PC-3 (cell line): Measurements from ENCODE around the gene HADHB. TPM values are rescaled to one million over a fixed set of nuclear protein-coding genes. Genes with fewer than 3 reads are reported as not detected.

Source experiments
- ATAC-seq: fragments of 200-7000 bp; cut with Tn5 transposase; 2 replicates; pipeline ENCODE4 v1.9.1; 2020; ENCODE audit warnings: mild to moderate bottlenecking, moderate library complexity
- BruUV-seq: library from RNA; stranded (reverse); fragments of 400-500 nt; replicated peaks from 2 replicates; lab custom pipeline; 2021; lab: Mats Ljungman, UMichigan
- CTCF ChIA-PET: fragments of 300-600 bp; sonication (Branson Sonifier 250); formaldehyde crosslinking; loops from one replicate; lab custom pipeline; 2022; ENCODE audit warnings: antibody characterized with exemption; lab: Charles Lee
- POLR2A ChIA-PET: fragments of 300-600 bp; sonication (Branson Sonifier 250); formaldehyde crosslinking; loops from one replicate; lab custom pipeline; 2022; ENCODE audit warnings: antibody characterized with exemption; ENCODE audit not compliant: unreplicated experiment; lab: Charles Lee
- DNase-seq: peaks from one replicate; pipeline ENCODE4 v3.0.0-alpha.2; 2015
- H2AFZ ChIP-seq: fragments of 300-600 bp; sonication (generic); 2 replicates; pipeline ENCODE4 v1.6.0; 2016; ENCODE audit warnings: antibody characterized with exemption, low read length
- H3F3A ChIP-seq: fragments of 300-600 bp; sonication (generic); one replicate; pipeline ENCODE4 v1.6.0; 2017; ENCODE audit warnings: antibody characterized with exemption, low read length, control low read depth, mild to moderate bottlenecking; ENCODE audit not compliant: unreplicated experiment
- H3K27ac ChIP-seq: fragments of 300-600 bp; sonication (generic); 2 replicates; pipeline ENCODE4 v1.5.1; 2016; ENCODE audit warnings: mild to moderate bottlenecking, low read length
- H3K27me3 ChIP-seq: fragments of 300-600 bp; sonication (generic); 2 replicates; pipeline ENCODE4 v1.6.1; 2016; ENCODE audit warnings: low read length, mixed read lengths
- H3K36me3 ChIP-seq: fragments of 300-600 bp; sonication (generic); 2 replicates; pipeline ENCODE4 v1.6.1; 2016; ENCODE audit warnings: low read depth, mixed run types, low read length, mixed read lengths
- H3K4me1 ChIP-seq: fragments of 300-600 bp; sonication (generic); 2 replicates; pipeline ENCODE4 v1.5.1; 2016; ENCODE audit warnings: low read length; ENCODE audit not compliant: insufficient read depth
- H3K4me2 ChIP-seq: fragments of 300-600 bp; sonication (generic); 2 replicates; pipeline ENCODE4 v1.6.0; 2016; ENCODE audit warnings: low read length
- H3K4me3 ChIP-seq: fragments of 300-600 bp; sonication (generic); 2 replicates; pipeline ENCODE4 v1.5.1; 2016; ENCODE audit warnings: mild to moderate bottlenecking, low read length, mixed read lengths
- H3K79me2 ChIP-seq: fragments of 300-600 bp; sonication (generic); 2 replicates; pipeline ENCODE4 v1.6.1; 2017; ENCODE audit warnings: low read length, mixed read lengths
- H3K9ac ChIP-seq: fragments of 300-600 bp; sonication (generic); 2 replicates; pipeline ENCODE4 v1.6.0; 2016; ENCODE audit warnings: mild to moderate bottlenecking, low read length
- H3K9me2 ChIP-seq: fragments of 300-600 bp; sonication (generic); replicated peaks from 2 replicates; pipeline ENCODE4 v1.6.1; 2016; ENCODE audit warnings: mixed run types, low read length, mixed read lengths
- H3K9me3 ChIP-seq: fragments of 300-600 bp; sonication (generic); 2 replicates; pipeline ENCODE4 v1.6.1; 2016; ENCODE audit warnings: low read length, mixed read lengths
- H4K20me1 ChIP-seq: fragments of 300-600 bp; sonication (generic); 2 replicates; pipeline ENCODE4 v1.6.1; 2016; ENCODE audit warnings: low read length, mixed read lengths
- EZH2 ChIP-seq: fragments of 300-600 bp; sonication (generic); IDR thresholded peaks from one replicate; pipeline ENCODE4 v1.6.1; 2017; ENCODE audit warnings: antibody characterized with exemption, mild to moderate bottlenecking, low read length; ENCODE audit not compliant: unreplicated experiment
- EZH2phosphoT487 ChIP-seq: fragments of 300-600 bp; sonication (generic); IDR thresholded peaks from 2 replicates; pipeline ENCODE4 v1.6.1; 2018; ENCODE audit warnings: mild to moderate bottlenecking, antibody characterized with exemption, low read length, borderline replicate concordance
- intact Hi-C: fragments of 100-400 bp; cut with micrococcal nuclease; formaldehyde crosslinking; loops from 2 replicates; pipeline ENCODE4 v1.9.0; 2023
- total RNA-seq: library from RNA; depleted of rRNA; stranded (reverse); fragments of >200 nt; gene quantifications from 2 replicates; pipeline ENCODE4 v1.2.3, GENCODE V29; 2014
- TF ChIP-seq, protein P1 (sequence below): fragments of 300-600 bp; sonication (generic); conservative IDR thresholded peaks from 2 replicates; pipeline ENCODE4 v1.5.1; 2017; ENCODE audit warnings: antibody characterized with exemption, low read depth, mild to moderate bottlenecking, low read length

The HADHB gene
- total RNA-seq, 1 experiment from 2014 or later: 72.3 TPM

DNA sequence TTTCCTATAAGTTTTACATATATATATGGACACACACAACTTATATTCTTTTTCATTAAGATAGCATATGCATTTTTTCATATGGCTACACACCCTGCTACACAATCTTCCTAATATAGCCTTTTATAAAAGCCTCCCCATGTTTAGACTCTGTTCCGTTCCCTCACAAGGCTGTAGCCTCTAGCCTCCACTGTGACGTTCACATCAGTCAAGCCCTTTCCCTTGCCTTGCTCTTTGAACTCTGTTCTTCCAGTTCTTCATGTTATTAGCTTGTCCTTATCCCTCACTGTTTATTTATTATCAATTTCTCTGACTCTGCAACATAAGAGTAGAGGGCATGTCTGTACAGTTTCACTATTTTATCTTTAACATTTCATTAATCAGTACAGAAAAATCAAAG, 38.9 kb downstream of the HADHB start:
- H3K27ac ChIP-seq: peak overlapping the region; percentile 8; the same call in 1 of the 2 replicates
- no peaks in the 10 kb centered on the region for H3K9me3 ChIP-seq
- H3K9me2 ChIP-seq: no peaks in the 10 kb centered on the region
- ATAC-seq (no peak), DNase-seq (no peak)
- H4K20me1 ChIP-seq: no peaks in the 10 kb centered on the region
- no peaks in the 10 kb centered on the region for H3K79me2 ChIP-seq
- H3K36me3 ChIP-seq: peaks cover 30% of the 10 kb centered on the region; the same call in 1 of the 2 replicates
- H3F3A ChIP-seq: no peaks in the 10 kb centered on the region
- intact Hi-C loops: no loop called here
- peaks cover 10% of the 10 kb centered on the region for H3K4me1 ChIP-seq
- H3K9ac ChIP-seq: no peak overlapping the region
- CTCF ChIA-PET: interaction anchor here (0.6 kb wide), 1 partner anchor 11 kb away, joined by 4 read pairs; no protein-coding TSS in a partner anchor
- POLR2A ChIA-PET: no interaction called here
- H3K4me2 ChIP-seq: peak overlapping the region; percentile 1; the same call in 1 of the 2 replicates
- no peaks in the 10 kb centered on the region for H3K27me3 ChIP-seq
- H2AFZ ChIP-seq: no peak overlapping the region
- TF ChIP-seq EZH2phosphoT487 (no peak), EZH2 (no peak)
- TF ChIP-seq, protein P1, sequence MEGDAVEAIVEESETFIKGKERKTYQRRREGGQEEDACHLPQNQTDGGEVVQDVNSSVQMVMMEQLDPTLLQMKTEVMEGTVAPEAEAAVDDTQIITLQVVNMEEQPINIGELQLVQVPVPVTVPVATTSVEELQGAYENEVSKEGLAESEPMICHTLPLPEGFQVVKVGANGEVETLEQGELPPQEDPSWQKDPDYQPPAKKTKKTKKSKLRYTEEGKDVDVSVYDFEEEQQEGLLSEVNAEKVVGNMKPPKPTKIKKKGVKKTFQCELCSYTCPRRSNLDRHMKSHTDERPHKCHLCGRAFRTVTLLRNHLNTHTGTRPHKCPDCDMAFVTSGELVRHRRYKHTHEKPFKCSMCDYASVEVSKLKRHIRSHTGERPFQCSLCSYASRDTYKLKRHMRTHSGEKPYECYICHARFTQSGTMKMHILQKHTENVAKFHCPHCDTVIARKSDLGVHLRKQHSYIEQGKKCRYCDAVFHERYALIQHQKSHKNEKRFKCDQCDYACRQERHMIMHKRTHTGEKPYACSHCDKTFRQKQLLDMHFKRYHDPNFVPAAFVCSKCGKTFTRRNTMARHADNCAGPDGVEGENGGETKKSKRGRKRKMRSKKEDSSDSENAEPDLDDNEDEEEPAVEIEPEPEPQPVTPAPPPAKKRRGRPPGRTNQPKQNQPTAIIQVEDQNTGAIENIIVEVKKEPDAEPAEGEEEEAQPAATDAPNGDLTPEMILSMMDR: no peak
- no TSS peak for BruUV-seq
- no peak overlapping the region for H3K4me3 ChIP-seq

DNA sequence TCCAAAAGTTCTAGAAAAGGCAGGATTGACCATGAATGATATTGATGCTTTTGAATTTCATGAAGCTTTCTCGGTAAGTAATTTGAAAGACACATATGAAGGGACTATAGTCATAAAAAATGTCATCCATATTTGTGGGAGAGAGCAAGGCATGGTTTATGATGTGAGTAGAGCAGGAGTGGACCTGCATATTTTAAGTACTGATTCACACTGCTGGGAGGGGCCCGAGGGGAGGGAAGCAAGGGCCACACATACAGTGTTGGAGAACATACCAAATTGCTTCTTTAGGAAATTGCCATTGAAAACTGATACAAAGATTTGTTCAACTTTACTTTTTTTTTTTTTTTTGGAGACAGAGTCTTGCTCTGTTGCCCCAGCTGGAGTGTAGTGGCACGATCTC, 39.4 kb downstream of the HADHB start:
- POLR2A ChIA-PET: no interaction called here
- no peak overlapping the region for H3K4me3 ChIP-seq
- H3K9me3 ChIP-seq: no peaks in the 10 kb centered on the region
- BruUV-seq: no TSS peak
- no peaks in the 10 kb centered on the region for H3F3A ChIP-seq
- H3K27me3 ChIP-seq: no peaks in the 10 kb centered on the region
- TF ChIP-seq EZH2: no peak
- no peak for TF ChIP-seq EZH2phosphoT487
- TF ChIP-seq, protein P1: no peak
- intact Hi-C loops: no loop called here
- H3K9ac ChIP-seq: no peak overlapping the region
- ATAC-seq (peak; percentile 100), DNase-seq (peak; percentile 74)
- H3K27ac ChIP-seq: peak overlapping the region; percentile 8; the same call in 1 of the 2 replicates
- H3K9me2 ChIP-seq: no peaks in the 10 kb centered on the region
- peaks cover 10% of the 10 kb centered on the region for H3K4me1 ChIP-seq
- H3K4me2 ChIP-seq: peak overlapping the region; percentile 1; the same call in 1 of the 2 replicates
- H3K79me2 ChIP-seq: no peaks in the 10 kb centered on the region
- H3K36me3 ChIP-seq: peaks cover 25% of the 10 kb centered on the region; the same call in 1 of the 2 replicates
- no peak overlapping the region for H2AFZ ChIP-seq
- CTCF ChIA-PET: interaction anchor here (0.6 kb wide), 1 partner anchor 12 kb away, joined by 4 read pairs; no protein-coding TSS in a partner anchor
- no peaks in the 10 kb centered on the region for H4K20me1 ChIP-seq

DNA sequence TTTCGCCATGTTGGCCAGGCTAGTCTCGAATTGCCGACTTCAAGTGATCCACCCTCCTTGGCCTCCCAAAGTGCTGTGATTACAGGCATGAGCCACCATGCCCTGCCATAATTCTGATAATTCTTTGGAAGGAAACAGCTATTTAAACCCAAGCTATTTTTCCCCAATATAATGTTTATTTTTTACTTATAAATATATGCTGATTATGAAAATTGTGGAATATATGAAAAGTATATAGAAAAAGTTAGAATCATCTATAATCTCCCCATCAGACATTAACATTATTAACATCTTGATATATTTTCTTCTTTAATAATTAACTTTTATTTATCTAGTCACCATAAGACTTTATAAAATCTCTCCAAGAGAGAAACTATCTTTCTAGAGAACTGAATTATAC, 41.2 kb downstream of the HADHB start:
- CTCF ChIA-PET: no interaction called here
- no peak overlapping the region for H3K4me3 ChIP-seq
- DNase-seq (no peak), ATAC-seq (no peak)
- no peaks in the 10 kb centered on the region for H3K9me2 ChIP-seq
- BruUV-seq: no TSS peak
- intact Hi-C loops: no loop called here
- H3K9ac ChIP-seq: no peak overlapping the region
- no peak for TF ChIP-seq EZH2phosphoT487
- H3K9me3 ChIP-seq: no peaks in the 10 kb centered on the region
- H3F3A ChIP-seq: no peaks in the 10 kb centered on the region
- H3K36me3 ChIP-seq: peaks cover 25% of the 10 kb centered on the region; the same call in 1 of the 2 replicates
- H3K4me2 ChIP-seq: no peak overlapping the region
- H3K27me3 ChIP-seq: no peaks in the 10 kb centered on the region
- POLR2A ChIA-PET: no interaction called here
- no peak overlapping the region for H3K27ac ChIP-seq
- H4K20me1 ChIP-seq: no peaks in the 10 kb centered on the region
- H3K4me1 ChIP-seq: peaks cover 10% of the 10 kb centered on the region
- no peak overlapping the region for H2AFZ ChIP-seq
- no peaks in the 10 kb centered on the region for H3K79me2 ChIP-seq
